Breast epithelium (tissue), 4 donors: Measurements from ENCODE around the gene SNTA1. TPM values are rescaled to one million over a fixed set of nuclear protein-coding genes. Genes with fewer than 3 reads are reported as not detected.
A peak's percentile ranks its signal among the peaks of the same experiment; 100 is the strongest.
"Not testable (repeated sequence)": the region's sequence is repeated elsewhere in the genome, so short reads cannot be mapped to it uniquely, and the experiment has no call there.

ENCODE experiments used
- DNase-seq, 2 donors: peaks; one replicate each; pipeline ENCODE4 v3.0.0-alpha.2; 2019; ENCODE audit warnings: low spot score in 2 of 2
- H3K27ac ChIP-seq, 2 donors: fragments of 200-600 bp; sonication (generic) in 1 of 2; one replicate each; pipeline ENCODE4 v1.5.1; 2016 to 2019; ENCODE audit warnings: mild to moderate bottlenecking in 1 of 2
- H3K27me3 ChIP-seq, 2 donors: fragments of 200-600 bp; sonication (generic) in 1 of 2; one replicate each; pipeline versions ENCODE4 v1.5.1 to v1.6.0; 2017 to 2019; ENCODE audit warnings: control low read depth in 1 of 2, mild to moderate bottlenecking in 1 of 2
- H3K36me3 ChIP-seq: fragments of 200-600 bp; one replicate; pipeline ENCODE4 v1.5.1; 2019
- H3K4me1 ChIP-seq, 2 donors: fragments of 200-600 bp; sonication (generic); one replicate each; pipeline ENCODE4 v1.5.1; 2016 to 2019; ENCODE audit warnings: control low read depth in 1 of 2
- H3K4me3 ChIP-seq, 3 donors: fragments of 200-600 bp; sonication (generic); 1 replicate in 2 of 3; 2 replicates in 1 of 3; pipeline ENCODE4 v1.5.1; 2016 to 2019; ENCODE audit warnings: mild to moderate bottlenecking in 3 of 3, moderate library complexity in 2 of 3
- H3K9me3 ChIP-seq, 2 donors: fragments of 200-600 bp; sonication (generic) in 1 of 2; one replicate each; pipeline ENCODE4 v1.5.1; 2016 to 2019; ENCODE audit warnings: control low read depth in 1 of 2
- CTCF ChIP-seq, 3 donors: fragments of 450-650 bp; IDR thresholded peaks; one replicate each; pipeline ENCODE4 v1.5.1; 2016 to 2017; ENCODE audit warnings: antibody characterized with exemption in 3 of 3, mild to moderate bottlenecking in 3 of 3, moderate library complexity in 3 of 3
- POLR2A ChIP-seq: fragments of 450-650 bp; IDR thresholded peaks from one replicate; pipeline ENCODE4 v1.6.1; 2016; ENCODE audit warnings: antibody characterized with exemption, mild to moderate bottlenecking, moderate library complexity
- POLR2AphosphoS5 ChIP-seq, 3 donors: sonication (generic); formaldehyde crosslinking; IDR thresholded peaks; one replicate each; pipeline ENCODE4 v1.6.1; 2017; ENCODE audit warnings: antibody characterized with exemption in 3 of 3
- intact Hi-C: fragments of 100-400 bp; cut with DNase I; formaldehyde crosslinking; loops from one replicate; pipeline ENCODE4 v1.15.1; 2023; ENCODE audit warnings: low total_unique reads
- total RNA-seq, 3 donors: library from RNA; depleted of rRNA; stranded (reverse); fragments of >200 nt; gene quantifications; one replicate each; pipeline ENCODE4 v1.1.0, GENCODE V29; 2016

The SNTA1 gene
- total RNA-seq, 3 donors from 2014 or later = 19.3 to 121 (median 21.1) TPM

GRCh38 chr20:33433465-33434234, 9.9 kb downstream of the SNTA1 start:
- Histone ChIP-seq H3K36me3 (no peaks in the 10 kb centered on the region), H3K4me3 (no peak overlapping the region), H3K27me3 (no peaks in the 10 kb centered on the region), H3K9me3 (no peaks in the 10 kb centered on the region), H3K4me1 (no peaks in the 10 kb centered on the region), H3K27ac (peak overlapping the region; percentile 27 to 45)
- TF ChIP-seq POLR2AphosphoS5 (IDR thresholded peaks at IDR 0.05) (no peak), POLR2A (no peak), CTCF (IDR thresholded peaks at IDR 0.05) (no peak)
- intact Hi-C loops = no loop called here
- DNase-seq = no peak

DNA sequence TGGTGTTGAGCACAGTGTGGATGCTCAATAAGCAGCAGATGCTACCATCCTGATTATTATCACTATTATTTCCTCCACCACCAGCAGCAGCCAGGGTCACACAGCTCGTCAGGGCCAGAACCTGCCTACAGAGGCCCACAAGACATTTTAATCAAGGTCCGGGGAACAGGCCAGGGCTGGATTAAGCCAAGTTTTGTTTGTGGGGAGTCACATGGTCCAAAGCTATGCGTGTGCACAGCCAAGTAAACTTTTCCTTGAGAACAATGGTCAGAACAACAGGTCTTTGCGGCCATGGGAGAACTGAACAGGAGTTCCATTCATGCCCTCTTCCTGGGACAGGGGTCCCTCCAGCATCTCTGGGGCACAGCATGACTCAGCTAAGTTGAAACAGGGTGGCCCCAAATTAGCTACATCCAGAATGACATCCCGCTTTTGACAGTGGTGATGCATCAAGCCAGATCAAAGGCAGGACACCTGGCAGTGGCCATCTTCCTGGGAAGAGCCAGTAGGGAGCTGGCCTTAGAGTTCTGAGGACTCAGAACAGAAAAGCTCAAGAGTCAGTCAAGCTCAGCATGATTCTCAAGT, 11.7 kb downstream of the SNTA1 start:
- no peak for TF ChIP-seq POLR2AphosphoS5 (IDR thresholded peaks at IDR 0.05)
- no peak for TF ChIP-seq CTCF (IDR thresholded peaks at IDR 0.05)
- no peak for TF ChIP-seq POLR2A
- intact Hi-C loops = no loop called here
- Histone ChIP-seq H3K4me3 (no peak overlapping the region), H3K27me3 (no peaks in the 10 kb centered on the region), H3K36me3 (no peaks in the 10 kb centered on the region), H3K4me1 (no peaks in the 10 kb centered on the region), H3K9me3 (no peaks in the 10 kb centered on the region), H3K27ac (peak overlapping the region; percentile 23 to 68)
- DNase-seq = peak in 1 of 2 donors; percentile 34

GRCh38 chr20:33423875-33424274, 19.7 kb downstream of the SNTA1 start:
- H3K36me3 ChIP-seq, intact Hi-C loops, H3K27me3 ChIP-seq, H3K4me1 ChIP-seq, H3K4me3 ChIP-seq, DNase-seq, H3K9me3 ChIP-seq: not testable (repeated sequence)
- peak overlapping the region in 1 of 2 donors; percentile 53 for H3K27ac ChIP-seq

GRCh38 chr20:33423141-33423834, 20.3 kb downstream of the SNTA1 start:
- no peaks in the 10 kb centered on the region for H3K27me3 ChIP-seq
- H3K36me3 ChIP-seq = no peaks in the 10 kb centered on the region
- no peaks in the 10 kb centered on the region for H3K4me1 ChIP-seq
- no peaks in the 10 kb centered on the region for H3K9me3 ChIP-seq
- H3K4me3 ChIP-seq = no peak overlapping the region
- DNase-seq = no peak
- intact Hi-C loops = no loop called here
- TF ChIP-seq CTCF (IDR thresholded peaks at IDR 0.05) = no peak
- no peak for TF ChIP-seq POLR2AphosphoS5 (IDR thresholded peaks at IDR 0.05)
- TF ChIP-seq POLR2A = no peak
- peak overlapping the region in 1 of 2 donors; percentile 53 for H3K27ac ChIP-seq

DNA sequence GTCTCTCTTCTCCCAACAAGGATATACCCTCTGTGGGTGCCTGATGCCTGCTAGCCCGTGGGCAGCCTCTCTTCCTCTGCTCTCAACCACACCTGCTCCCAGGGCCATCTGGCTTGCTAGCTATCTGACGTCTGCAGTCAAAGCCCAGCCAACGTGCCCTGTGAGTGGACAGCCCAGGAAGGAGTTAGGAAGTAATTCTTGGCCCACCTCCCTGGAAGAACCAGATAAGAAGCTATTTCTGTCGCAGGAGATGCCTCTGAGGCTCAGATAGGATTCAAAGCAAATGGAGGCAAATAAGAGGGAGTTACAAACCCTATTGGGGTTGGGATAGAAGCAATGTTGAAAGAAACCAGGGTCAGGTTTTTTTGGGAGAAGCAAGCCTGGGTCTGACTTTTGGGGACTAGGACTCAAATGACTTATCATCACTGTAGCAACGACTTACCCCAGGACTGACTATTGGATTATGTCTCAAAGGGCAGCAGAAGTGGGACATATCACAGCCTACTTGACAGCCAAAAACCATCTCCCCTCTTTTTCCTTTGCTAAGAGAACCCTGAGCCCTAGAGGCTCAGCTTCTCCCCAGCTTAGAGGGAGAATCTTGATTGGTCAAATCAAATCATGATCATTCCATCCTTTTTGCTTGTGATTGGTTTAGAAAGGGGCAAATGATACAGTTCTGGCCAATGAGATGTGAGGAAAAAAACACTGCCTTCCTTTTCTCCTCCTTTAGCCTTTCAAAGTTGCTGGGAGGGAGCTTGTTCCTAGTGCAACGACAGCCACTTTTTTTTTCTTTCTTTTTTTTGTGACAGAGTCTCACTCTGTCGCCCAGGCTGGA, 24.2 kb downstream of the SNTA1 start:
- Histone ChIP-seq H3K9me3 (no peaks in the 10 kb centered on the region), H3K4me1 (no peaks in the 10 kb centered on the region), H3K36me3 (no peaks in the 10 kb centered on the region), H3K27me3 (no peaks in the 10 kb centered on the region), H3K27ac (no peak overlapping the region), H3K4me3 (no peak overlapping the region)
- DNase-seq = no peak
- intact Hi-C loops = no loop called here
- TF ChIP-seq POLR2A = no peak
- no peak for TF ChIP-seq POLR2AphosphoS5 (IDR thresholded peaks at IDR 0.05)
